Stomach (tissue), 19 donors: ENCODE measurements around the gene FGF8. TPM values are rescaled to one million over a fixed set of nuclear protein-coding genes. Genes with fewer than 3 reads are reported as not detected.

Experiments
- DNase-seq, 2 donors: peaks; one replicate each; pipeline versions ENCODE4 v3.0.0 to v3.0.0-alpha.2; 2013 to 2019
- H3K27ac ChIP-seq, 5 donors: fragments of 200-600 bp in 4 of 5; sonication (generic) in 4 of 5; one replicate each; pipeline ENCODE4 v1.5.1; 2013 to 2019; ENCODE audit warnings: mild to moderate bottlenecking in 1 of 5, moderate library complexity in 1 of 5
- H3K27me3 ChIP-seq, 3 donors: fragments of 200-600 bp; sonication (generic); one replicate each; pipeline ENCODE4 v1.5.1; 2017 to 2019; ENCODE audit warnings: mixed run types in 1 of 3
- H3K36me3 ChIP-seq, 4 donors: fragments of 200-600 bp; sonication (generic); 1 replicate in 3 of 4; 2 replicates in 1 of 4; pipeline ENCODE4 v1.5.1; 2016 to 2019
- H3K4me1 ChIP-seq, 4 donors: fragments of 200-600 bp; sonication (generic); one replicate each; pipeline ENCODE4 v1.5.1; 2016 to 2019
- H3K4me3 ChIP-seq, 4 donors: fragments of 200-600 bp; sonication (generic) in 3 of 4; one replicate each; pipeline ENCODE4 v1.5.1; 2016 to 2019; ENCODE audit warnings: mild to moderate bottlenecking in 1 of 4
- H3K9me3 ChIP-seq, 4 donors: fragments of 200-600 bp; sonication (generic); one replicate each; pipeline ENCODE4 v1.5.1; 2016 to 2019
- CTCF ChIP-seq, 7 experiments: fragments of 450-650 bp in 4 of 7; fragments of 200-600 bp in 3 of 7; sonication (generic) in 3 of 7; IDR thresholded peaks; one replicate each; pipeline ENCODE4 v1.5.1; 2016 to 2019; ENCODE audit warnings: antibody characterized with exemption in 7 of 7, control low read depth in 2 of 7, mild to moderate bottlenecking in 1 of 7
- EP300 ChIP-seq: sonication (generic); formaldehyde crosslinking; IDR thresholded peaks from one replicate; pipeline ENCODE4 v1.6.1; 2017; ENCODE audit warnings: antibody characterized with exemption
- POLR2A ChIP-seq, 4 donors: fragments of 450-650 bp; IDR thresholded peaks; one replicate each; pipeline ENCODE4 v1.6.1; 2016; ENCODE audit warnings: antibody characterized with exemption in 4 of 4, control low read depth in 2 of 4, mild to moderate bottlenecking in 1 of 4, moderate library complexity in 1 of 4
- POLR2AphosphoS5 ChIP-seq, 3 donors: sonication (generic); formaldehyde crosslinking; IDR thresholded peaks; one replicate each; pipeline ENCODE4 v1.6.1; 2016; ENCODE audit warnings: antibody characterized with exemption in 3 of 3
- WGBS, 5 donors: extraction: QIAGEN DNeasy Blood & Tissue Kit in 3 of 5; methylation state at CpG; one replicate each; pipeline versions ENCODE4 v1.1.5 to v1.1.7; 2013 to 2018; 5-methylcytosine and 5-hydroxymethylcytosine counted together
- intact Hi-C: fragments of 100-400 bp; cut with DNase I; formaldehyde crosslinking; loops from one replicate; pipeline ENCODE4 v1.15.1; 2023; ENCODE audit warnings: low total_unique reads
- long read RNA-seq, 10 donors: transcript quantifications; one replicate each; lab custom pipeline, GENCODE V29; 2026
- polyA plus RNA-seq, 3 donors: library from polyadenylated mRNA; stranded (reverse); fragments of 200-250 nt; gene quantifications; one replicate each; pipeline ENCODE4 v1.2.3, GENCODE V29; 2013
- total RNA-seq, 5 donors: library from RNA; depleted of rRNA; stranded (reverse); fragments of >200 nt; gene quantifications; one replicate each; pipeline versions ENCODE4 v1.1.0 to v1.2.3, GENCODE V29; 2014 to 2016
- donor health status: healthy with polysubstance abuse.
- donor health status: Bipolar disorder and iron deficiency.
- donor health status: healthy.

FGF8 gene, protein sequence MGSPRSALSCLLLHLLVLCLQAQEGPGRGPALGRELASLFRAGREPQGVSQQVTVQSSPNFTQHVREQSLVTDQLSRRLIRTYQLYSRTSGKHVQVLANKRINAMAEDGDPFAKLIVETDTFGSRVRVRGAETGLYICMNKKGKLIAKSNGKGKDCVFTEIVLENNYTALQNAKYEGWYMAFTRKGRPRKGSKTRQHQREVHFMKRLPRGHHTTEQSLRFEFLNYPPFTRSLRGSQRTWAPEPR
- not detected for total RNA-seq
- not detected for polyA plus RNA-seq
- long read RNA-seq, donor 1, result 0 reads
- long read RNA-seq, donor 2, result 0 reads
- long read RNA-seq, donor 3, result 0 reads
- long read RNA-seq, donor 4, result 0 reads
- long read RNA-seq, donor 5, result 0 reads
- long read RNA-seq, donor 6, result 0 reads
- long read RNA-seq, donor 7, result 0 reads
- long read RNA-seq, donor 8, result 0 reads
- long read RNA-seq, donor 9, result 0 reads
- long read RNA-seq, donor 10, result 0 reads

GRCh38 chr10:101775273-101776160, at the start of gene FGF8:
Gene FGF8, minus strand, starts transcription at chr10:101776114. Its CDS starts 214 bp downstream, at chr10:101775900.
- H3K27me3 ChIP-seq, result peaks cover 36 to 93% (median 84%) of the 10 kb centered on the region in 3 donors
- intact Hi-C loops, result no loop called here
- no peak within 1 kb of the TSS for H3K27ac ChIP-seq
- no peaks in the 10 kb centered on the region for H3K36me3 ChIP-seq
- no peaks in the 10 kb centered on the region for H3K9me3 ChIP-seq
- DNase-seq, result peak; percentile 20 to 35
- TF ChIP-seq EP300, result no peak
- no peak for TF ChIP-seq POLR2AphosphoS5 (IDR thresholded peaks at IDR 0.05)
- H3K4me3 ChIP-seq, result peak within 1 kb of the TSS; percentile 24 to 41 (median 36)
- H3K4me1 ChIP-seq, result peaks cover 39 to 60% (median 51%) of the 10 kb centered on the region in 4 donors
- whole genome bisulfite sequencing, 5 donors, result 0 to 3% (median 2%) methylated on average over 21 to 92 of the region's 98 CpGs

GRCh38 chr10:101824736-101825135, 48.8 kb upstream of the FGF8 start:
- Histone ChIP-seq H3K27ac (no peak overlapping the region), H3K27me3 (no peaks in the 10 kb centered on the region), H3K4me1 (peaks cover under 1 to 19% (median 6%) of the 10 kb centered on the region in 4 donors), H3K9me3 (no peaks in the 10 kb centered on the region), H3K36me3 (peaks cover 0 to 12% (median 8%) of the 10 kb centered on the region in 4 donors), H3K4me3 (no peak overlapping the region)
- DNase-seq, result no peak
- WGBS, 5 donors, result 65 to 93% (median 91%) methylated on average over 2 of the region's 2 CpGs
- no peak for TF ChIP-seq CTCF (IDR thresholded peaks at IDR 0.05)
- TF ChIP-seq POLR2A (IDR thresholded peaks at IDR 0.05), result no peak
- no peak for TF ChIP-seq POLR2AphosphoS5 (IDR thresholded peaks at IDR 0.05)
- TF ChIP-seq EP300, result no peak
- intact Hi-C loops, result no loop called here

- H3K27ac ChIP-seq, result peak overlapping the region; percentile 62 to 97 (median 94)
- H3K4me3 ChIP-seq, result peak overlapping the region; percentile 98 to 99 (median 99)
- 10 to 30% (median 16%) methylated on average over 13 to 14 of the region's 14 CpGs for WGBS, 5 donors
- H3K4me1 ChIP-seq, result peaks cover 19 to 42% (median 31%) of the 10 kb centered on the region in 4 donors
- H3K27me3 ChIP-seq, result no peaks in the 10 kb centered on the region
- TF ChIP-seq EP300 (no peak), POLR2AphosphoS5 (IDR thresholded peaks at IDR 0.05) (no peak), CTCF (IDR thresholded peaks at IDR 0.05) (no peak)
- intact Hi-C loops, result no loop called here
- DNase-seq, result no peak
- H3K9me3 ChIP-seq, result no peaks in the 10 kb centered on the region
- H3K36me3 ChIP-seq, result no peaks in the 10 kb centered on the region
Observed at GRCh38 chr10:101818872-101819633, 43.1 kb upstream of the FGF8 start.

GRCh38 chr10:101818119-101818871, 42.4 kb upstream of the FGF8 start, which contains the start of gene OGA:
Gene OGA, minus strand, starts transcription at chr10:101818444. Its CDS starts 422 bp downstream, at chr10:101818022.
- Histone ChIP-seq H3K4me3 (peak within 1 kb of the TSS; percentile 98 to 99 (median 99)), H3K9me3 (no peaks in the 10 kb centered on the region), H3K36me3 (no peaks in the 10 kb centered on the region), H3K27me3 (no peaks in the 10 kb centered on the region), H3K27ac (peak within 1 kb of the TSS; percentile 93 to 97 (median 94)), H3K4me1 (peaks cover 19 to 49% (median 38%) of the 10 kb centered on the region in 4 donors)
- TF ChIP-seq POLR2AphosphoS5 (IDR thresholded peaks at IDR 0.05) (peak; percentile 94 to 97 (median 96)), EP300 (no peak), CTCF (IDR thresholded peaks at IDR 0.05) (no peak), POLR2A (IDR thresholded peaks at IDR 0.05) (peak in 2 of 4 donors; percentile 96)
- intact Hi-C loops, result no loop called here
- WGBS, 5 donors, result 0 to 1% (median 0%) methylated on average over 29 to 47 of the region's 47 CpGs
- DNase-seq, result peak; percentile 99 to 100
